Measurements from ENCODE around the gene NTSR2.
A peak's percentile ranks its signal among the peaks of the same experiment; 100 is the strongest.

Gene NTSR2

GRCh38 chr2:11656671-11657101 lies 13.3 kb downstream of the NTSR2 start:
- no peak for TF ChIP-seq CTCF (IDR thresholded peaks at IDR 0.05; ENCODE audit: low read depth, low read length)
- H3K4me3 ChIP-seq (ENCODE audit: low read depth, low read length): no peak overlapping the region

GRCh38 chr2:11656252-11656651 lies 13.7 kb downstream of the NTSR2 start:
- no peak for TF ChIP-seq CTCF (IDR thresholded peaks at IDR 0.05; ENCODE audit: low read depth, low read length)
- no peak overlapping the region for H3K4me3 ChIP-seq (ENCODE audit: low read depth, low read length)

GRCh38 chr2:11655495-11655894 lies 14.5 kb downstream of the NTSR2 start:
- no peak for TF ChIP-seq CTCF (IDR thresholded peaks at IDR 0.05; ENCODE audit: low read depth, low read length)
- no peak overlapping the region for H3K4me3 ChIP-seq (ENCODE audit: low read depth, low read length)

- no peak for TF ChIP-seq CTCF (IDR thresholded peaks at IDR 0.05; ENCODE audit: low read depth, low read length)
- no peak overlapping the region for H3K4me3 ChIP-seq (ENCODE audit: low read depth, low read length)
These were observed 17.4 kb downstream of the NTSR2 start for GRCh38 chr2:11652553-11652952.

GRCh38 chr2:11651856-11652548 lies 18.0 kb downstream of the NTSR2 start:
- H3K4me3 ChIP-seq (ENCODE audit: low read depth, low read length): no peak overlapping the region

GRCh38 chr2:11649093-11649492 lies 20.9 kb downstream of the NTSR2 start:
- H3K4me3 ChIP-seq (ENCODE audit: low read depth, low read length): no peak overlapping the region
- TF ChIP-seq CTCF (IDR thresholded peaks at IDR 0.05; ENCODE audit: low read depth, low read length): no peak

More at GRCh38 chr2:11651856-11652548, 18.0 kb downstream of the NTSR2 start:
- no peak for TF ChIP-seq CTCF (IDR thresholded peaks at IDR 0.05; ENCODE audit: low read depth, low read length)

- TF ChIP-seq CTCF (IDR thresholded peaks at IDR 0.05; ENCODE audit: low read depth, low read length): 0 out of 2 replicates have a peak, but pooled peaks have one; percentile 12
- no peak overlapping the region for H3K4me3 ChIP-seq (ENCODE audit: low read depth, low read length)
These were observed 22.0 kb downstream of the NTSR2 start for GRCh38 chr2:11647834-11648600.

Measured in WI38 (cell line).